ENCODE results near the gene LY6G6F.

- TF ChIP-seq CTCF (IDR thresholded peaks at IDR 0.05) (peak in 1 of 3 donors; percentile 33), POLR2A (IDR thresholded peaks at IDR 0.05) (no peak), POLR2AphosphoS5 (IDR thresholded peaks at IDR 0.05) (peak in 1 of 3 donors; percentile 20)
Measured at GRCh38 chr6:31717499-31718222, 11.0 kb downstream of the LY6G6F start.

All from breast epithelium (tissue), 3 donors.